Suprapubic skin (tissue), 4 donors: ENCODE data around the gene CES5A. TPM values are rescaled to one million over a fixed set of nuclear protein-coding genes. Genes with fewer than 3 reads are reported as not detected.

Source experiments
- DNase-seq, 2 donors: peaks; one replicate each; pipeline ENCODE4 v3.0.0-alpha.2; 2019; ENCODE audit warnings: low spot score in 2 of 2
- H3K27ac ChIP-seq: fragments of 200-600 bp; sonication (generic); one replicate; pipeline ENCODE4 v1.5.1; 2019
- H3K27me3 ChIP-seq: fragments of 200-600 bp; sonication (generic); one replicate; pipeline ENCODE4 v1.5.1; 2019
- H3K36me3 ChIP-seq: fragments of 200-600 bp; sonication (generic); one replicate; pipeline ENCODE4 v1.5.1; 2019
- H3K4me1 ChIP-seq: fragments of 200-600 bp; sonication (generic); one replicate; pipeline ENCODE4 v1.5.1; 2019
- H3K4me3 ChIP-seq: fragments of 200-600 bp; sonication (generic); one replicate; pipeline ENCODE4 v1.5.1; 2019; ENCODE audit warnings: mild to moderate bottlenecking
- H3K9me3 ChIP-seq: fragments of 200-600 bp; sonication (generic); one replicate; pipeline ENCODE4 v1.5.1; 2019
- CTCF ChIP-seq, 2 donors: fragments of 200-600 bp in 1 of 2; fragments of 450-650 bp in 1 of 2; sonication (generic) in 1 of 2; IDR thresholded peaks; one replicate each; pipeline ENCODE4 v1.5.1; 2016 to 2019; ENCODE audit warnings: antibody characterized with exemption in 2 of 2, mild to moderate bottlenecking in 1 of 2, moderate library complexity in 1 of 2
- EP300 ChIP-seq: sonication (generic); formaldehyde crosslinking; IDR thresholded peaks from one replicate; pipeline ENCODE4 v1.6.1; 2017; ENCODE audit warnings: antibody characterized with exemption
- POLR2A ChIP-seq, 2 donors: fragments of 450-650 bp; IDR thresholded peaks; one replicate each; pipeline ENCODE4 v1.6.1; 2017; ENCODE audit warnings: antibody characterized with exemption in 2 of 2, mild to moderate bottlenecking in 2 of 2, moderate library complexity in 2 of 2
- POLR2AphosphoS5 ChIP-seq, 3 donors: sonication (generic); formaldehyde crosslinking; IDR thresholded peaks; one replicate each; pipeline ENCODE4 v1.6.1; 2017; ENCODE audit warnings: antibody characterized with exemption in 3 of 3
- WGBS: methylation state at CpG from one replicate; pipeline ENCODE4 v1.1.5; 2018; 5-methylcytosine and 5-hydroxymethylcytosine counted together
- total RNA-seq, 4 donors: library from RNA; depleted of rRNA; stranded (reverse); fragments of >200 nt; gene quantifications; one replicate each; pipeline ENCODE4 v1.1.0, GENCODE V29; 2016

CES5A gene
- total RNA-seq, 4 donors from 2014 or later: 0.30 to 0.60 TPM; not detected in 2

DNA sequence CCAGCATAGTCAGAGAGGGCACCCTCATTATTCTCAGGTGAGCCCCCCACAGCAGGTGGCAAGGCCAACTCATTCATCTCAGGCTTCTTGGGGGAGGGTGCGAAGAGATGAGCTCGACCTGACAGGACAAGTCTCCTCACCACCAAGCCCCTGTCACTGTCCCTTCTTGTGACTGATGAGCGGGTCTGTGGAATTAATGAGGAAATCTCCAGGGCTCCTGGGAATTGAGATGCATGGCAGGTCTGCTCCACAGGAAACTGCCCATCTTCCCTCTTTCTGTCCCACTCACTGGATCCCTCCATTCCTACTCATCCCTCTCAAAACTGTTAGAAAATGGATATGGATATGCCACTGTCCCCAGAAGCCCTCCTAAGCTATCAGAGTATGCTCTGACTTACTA, 32.5 kb upstream of the CES5A start:
- Histone ChIP-seq H3K4me1 (peaks cover 8% of the 10 kb centered on the region), H3K9me3 (no peaks in the 10 kb centered on the region), H3K27me3 (no peaks in the 10 kb centered on the region), H3K27ac (no peak overlapping the region), H3K36me3 (no peaks in the 10 kb centered on the region), H3K4me3 (no peak overlapping the region)
- TF ChIP-seq POLR2A (IDR thresholded peaks at IDR 0.05): no peak
- TF ChIP-seq POLR2AphosphoS5 (IDR thresholded peaks at IDR 0.05): no peak
- TF ChIP-seq EP300: no peak
- no peak for TF ChIP-seq CTCF (IDR thresholded peaks at IDR 0.05)
- no peak for DNase-seq
- 90% methylated on average over 3 of the region's 3 CpGs for WGBS

DNA sequence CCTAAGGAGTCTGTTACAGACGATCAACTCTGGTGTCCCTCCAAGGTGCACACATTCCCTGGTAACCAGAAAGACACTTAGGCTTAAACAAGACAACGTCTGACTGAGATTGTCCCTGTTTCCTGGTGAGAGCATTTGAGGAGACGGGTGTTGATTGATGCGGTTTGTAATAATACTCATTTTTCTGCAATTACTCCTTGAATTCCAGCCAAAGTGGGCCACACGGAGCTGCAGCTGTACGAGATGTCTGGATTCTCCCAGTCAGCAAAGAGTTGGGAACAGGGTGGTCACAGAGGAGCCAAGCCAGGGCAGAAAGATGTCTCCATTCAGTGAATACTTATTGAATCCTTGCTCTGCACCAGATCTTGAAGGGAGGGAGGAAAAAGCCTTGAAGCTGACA, 30.9 kb upstream of the CES5A start:
- Histone ChIP-seq H3K4me1 (no peaks in the 10 kb centered on the region), H3K9me3 (no peaks in the 10 kb centered on the region), H3K4me3 (no peak overlapping the region), H3K36me3 (no peaks in the 10 kb centered on the region), H3K27me3 (no peaks in the 10 kb centered on the region), H3K27ac (no peak overlapping the region)
- no peak for DNase-seq
- WGBS: 55% methylated on average over 6 of the region's 6 CpGs
- TF ChIP-seq POLR2A (IDR thresholded peaks at IDR 0.05): no peak
- TF ChIP-seq POLR2AphosphoS5 (IDR thresholded peaks at IDR 0.05): no peak
- TF ChIP-seq CTCF (IDR thresholded peaks at IDR 0.05): no peak
- no peak for TF ChIP-seq EP300

- no peak for DNase-seq
- no peak overlapping the region for H3K27ac ChIP-seq
- no peaks in the 10 kb centered on the region for H3K4me1 ChIP-seq
- no peaks in the 10 kb centered on the region for H3K9me3 ChIP-seq
- H3K4me3 ChIP-seq: no peak overlapping the region
- H3K36me3 ChIP-seq: no peaks in the 10 kb centered on the region
- H3K27me3 ChIP-seq: no peaks in the 10 kb centered on the region
- 83% methylated on average over 7 of the region's 7 CpGs for whole genome bisulfite sequencing
- TF ChIP-seq POLR2AphosphoS5 (IDR thresholded peaks at IDR 0.05): no peak
- no peak for TF ChIP-seq POLR2A (IDR thresholded peaks at IDR 0.05)
- no peak for TF ChIP-seq EP300
- TF ChIP-seq CTCF (IDR thresholded peaks at IDR 0.05): no peak
These were observed 30.5 kb upstream of the CES5A start for GRCh38 chr16:55905651-55906050.

DNA sequence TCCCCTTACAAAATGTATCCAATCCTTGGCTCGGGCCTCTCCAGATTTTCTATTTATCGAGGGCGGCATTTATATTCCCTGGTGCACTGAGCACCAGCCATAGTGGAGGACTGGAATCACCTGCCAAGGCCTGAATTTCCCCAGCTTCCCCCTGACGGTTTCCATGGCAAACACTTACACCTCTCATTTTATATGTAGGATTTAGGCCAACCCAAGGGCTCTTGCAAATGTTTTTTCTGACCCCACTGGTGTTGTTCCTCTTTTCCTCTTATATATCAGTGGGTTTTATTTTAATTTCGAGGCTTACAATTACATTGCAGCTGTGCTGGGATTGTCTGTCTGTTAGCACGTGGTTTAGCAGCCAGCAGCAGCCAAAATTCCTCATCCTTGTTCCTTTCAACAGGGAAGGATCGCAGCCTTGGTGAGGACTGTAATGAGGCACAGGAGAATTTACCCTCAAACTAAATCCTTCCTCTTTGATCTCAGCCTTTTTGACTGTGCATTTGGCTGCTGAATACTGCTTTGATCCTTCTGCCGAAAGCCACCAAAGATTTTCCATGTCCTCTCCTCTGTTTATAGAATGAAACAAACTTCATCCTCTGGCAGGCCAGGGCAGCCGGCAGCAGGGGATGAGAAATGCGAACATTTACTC, 26.5 kb upstream of the CES5A start:
- Histone ChIP-seq H3K9me3 (no peaks in the 10 kb centered on the region), H3K36me3 (no peaks in the 10 kb centered on the region), H3K27me3 (peaks cover 3% of the 10 kb centered on the region), H3K27ac (no peak overlapping the region), H3K4me3 (no peak overlapping the region), H3K4me1 (no peaks in the 10 kb centered on the region)
- no peak for DNase-seq
- no peak for TF ChIP-seq POLR2A (IDR thresholded peaks at IDR 0.05)
- 42% methylated on average over 10 of the region's 10 CpGs for WGBS

DNA sequence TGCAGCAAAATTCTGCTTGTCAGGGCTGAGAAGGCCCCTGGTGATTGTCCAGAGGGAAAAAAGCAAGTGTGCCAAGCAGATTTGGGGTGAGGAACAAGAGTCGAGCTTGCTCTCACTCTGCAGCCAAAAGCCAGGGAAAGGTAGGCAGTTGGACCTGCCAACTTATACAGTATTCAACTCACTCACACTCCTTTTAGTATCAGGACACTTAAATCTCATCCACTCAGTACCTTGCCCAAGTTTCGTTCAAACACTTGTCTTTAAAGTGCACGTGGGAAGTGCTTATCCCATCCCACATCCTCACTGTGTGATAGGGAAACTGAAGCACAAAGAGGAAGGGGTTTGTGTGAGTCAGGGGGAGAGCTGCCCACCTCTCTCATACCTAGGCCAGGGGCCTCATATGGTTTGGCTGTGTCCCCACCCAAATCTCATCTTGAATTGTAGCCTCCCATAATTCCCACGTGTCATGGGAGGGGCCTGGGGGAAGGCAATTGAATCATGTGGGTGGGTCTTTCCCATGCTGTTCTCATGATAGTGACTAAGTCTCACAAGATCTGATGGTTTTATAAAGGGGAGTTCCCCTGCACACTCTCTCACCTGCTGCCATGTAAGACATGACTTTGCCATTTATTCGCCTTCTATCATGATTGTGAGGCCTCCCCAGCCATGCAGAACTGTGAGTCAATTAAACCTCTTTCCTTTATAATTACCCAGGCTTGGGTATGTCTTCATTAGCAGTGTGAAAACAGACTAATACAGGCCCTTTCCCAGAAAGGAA, 25.6 kb upstream of the CES5A start:
- no peak overlapping the region for H3K27ac ChIP-seq
- DNase-seq: no peak
- H3K4me1 ChIP-seq: no peaks in the 10 kb centered on the region
- H3K27me3 ChIP-seq: peaks cover 3% of the 10 kb centered on the region
- H3K36me3 ChIP-seq: no peaks in the 10 kb centered on the region
- H3K4me3 ChIP-seq: no peak overlapping the region
- 61% methylated on average over 5 of the region's 5 CpGs for WGBS
- H3K9me3 ChIP-seq: no peaks in the 10 kb centered on the region
- no peak for TF ChIP-seq POLR2A (IDR thresholded peaks at IDR 0.05)
- TF ChIP-seq POLR2AphosphoS5 (IDR thresholded peaks at IDR 0.05): no peak
- no peak for TF ChIP-seq EP300
- no peak for TF ChIP-seq CTCF (IDR thresholded peaks at IDR 0.05)
